ENCODE data around the gene CD52. TPM values are rescaled to one million over a fixed set of nuclear protein-coding genes. Genes with fewer than 3 reads are reported as not detected.

The CD52 gene
- total RNA-seq, 1 experiment from 2014 or later, result 1.2 TPM

DNA sequence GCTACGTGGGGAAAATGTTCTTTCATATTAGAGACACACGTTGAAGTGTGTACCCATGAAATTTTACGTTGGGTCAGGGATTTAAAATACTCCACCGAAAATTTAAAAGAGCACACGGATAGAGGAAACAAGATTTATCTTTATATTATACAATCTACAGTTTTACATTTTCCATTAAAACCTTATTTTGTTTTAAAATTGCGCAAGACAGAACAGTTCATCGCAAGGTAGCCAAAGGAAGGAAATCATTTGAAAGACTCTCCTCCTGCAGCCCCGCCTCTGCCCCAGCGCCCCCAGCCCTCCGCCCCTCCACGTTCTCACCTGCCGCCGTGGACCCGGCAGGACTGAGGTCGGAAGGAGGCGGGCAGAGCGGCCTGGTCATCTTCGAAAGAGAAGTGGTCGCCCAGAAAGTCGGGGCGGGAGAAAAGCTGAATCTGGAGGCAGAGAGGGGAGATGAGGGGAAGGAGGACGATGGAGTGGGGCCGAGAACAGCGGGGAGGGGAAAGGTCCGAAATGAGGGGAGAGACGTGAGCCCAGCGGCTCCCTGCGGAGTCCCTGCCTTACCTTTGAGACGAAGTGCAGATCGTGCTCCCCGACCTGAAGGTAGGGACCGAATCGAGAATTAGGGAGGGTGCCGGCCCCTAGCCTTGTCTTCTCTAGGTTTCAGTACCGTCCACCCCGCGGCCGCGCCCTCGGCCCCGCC is 18.2 kb downstream of the CD52 start:
- Histone ChIP-seq H3K4me1 (replicated peaks; ENCODE audit: insufficient read depth) (no peaks in the 10 kb centered on the region), H3K4me2 (no peak overlapping the region), H3K79me2 (ENCODE audit: low read depth) (no peaks in the 10 kb centered on the region), H4K20me1 (ENCODE audit: insufficient read depth) (no peaks in the 10 kb centered on the region), H3K9me2 (ENCODE audit: insufficient read depth) (no peaks in the 10 kb centered on the region), H3K27me3 (ENCODE audit: insufficient read depth, low read depth) (no peaks in the 10 kb centered on the region), H3K9me3 (ENCODE audit: insufficient read depth, low read depth) (no peaks in the 10 kb centered on the region), H3K4me3 (no peak overlapping the region), H3K27ac (no peak overlapping the region), H3F3A (ENCODE audit: insufficient read depth, low read depth) (0 out of 2 replicates have a peak, but pooled peaks cover 3% of the 10 kb centered on the region), H2AFZ (no peak overlapping the region), H3K36me3 (ENCODE audit: low read depth) (no peaks in the 10 kb centered on the region)
- no TSS peak for BruUV-seq (replicated peaks)
- TF ChIP-seq, protein P1, sequence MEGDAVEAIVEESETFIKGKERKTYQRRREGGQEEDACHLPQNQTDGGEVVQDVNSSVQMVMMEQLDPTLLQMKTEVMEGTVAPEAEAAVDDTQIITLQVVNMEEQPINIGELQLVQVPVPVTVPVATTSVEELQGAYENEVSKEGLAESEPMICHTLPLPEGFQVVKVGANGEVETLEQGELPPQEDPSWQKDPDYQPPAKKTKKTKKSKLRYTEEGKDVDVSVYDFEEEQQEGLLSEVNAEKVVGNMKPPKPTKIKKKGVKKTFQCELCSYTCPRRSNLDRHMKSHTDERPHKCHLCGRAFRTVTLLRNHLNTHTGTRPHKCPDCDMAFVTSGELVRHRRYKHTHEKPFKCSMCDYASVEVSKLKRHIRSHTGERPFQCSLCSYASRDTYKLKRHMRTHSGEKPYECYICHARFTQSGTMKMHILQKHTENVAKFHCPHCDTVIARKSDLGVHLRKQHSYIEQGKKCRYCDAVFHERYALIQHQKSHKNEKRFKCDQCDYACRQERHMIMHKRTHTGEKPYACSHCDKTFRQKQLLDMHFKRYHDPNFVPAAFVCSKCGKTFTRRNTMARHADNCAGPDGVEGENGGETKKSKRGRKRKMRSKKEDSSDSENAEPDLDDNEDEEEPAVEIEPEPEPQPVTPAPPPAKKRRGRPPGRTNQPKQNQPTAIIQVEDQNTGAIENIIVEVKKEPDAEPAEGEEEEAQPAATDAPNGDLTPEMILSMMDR (conservative IDR thresholded peaks at IDR 0.05), result no peak
- POLR2A ChIA-PET (ENCODE audit: unreplicated experiment), result no interaction called here
- intact Hi-C loops (cut with micrococcal nuclease; ENCODE audit: unreplicated experiment), result no loop called here
- CTCF ChIA-PET, result no interaction called here
- DNase-seq, result no peak

DNA sequence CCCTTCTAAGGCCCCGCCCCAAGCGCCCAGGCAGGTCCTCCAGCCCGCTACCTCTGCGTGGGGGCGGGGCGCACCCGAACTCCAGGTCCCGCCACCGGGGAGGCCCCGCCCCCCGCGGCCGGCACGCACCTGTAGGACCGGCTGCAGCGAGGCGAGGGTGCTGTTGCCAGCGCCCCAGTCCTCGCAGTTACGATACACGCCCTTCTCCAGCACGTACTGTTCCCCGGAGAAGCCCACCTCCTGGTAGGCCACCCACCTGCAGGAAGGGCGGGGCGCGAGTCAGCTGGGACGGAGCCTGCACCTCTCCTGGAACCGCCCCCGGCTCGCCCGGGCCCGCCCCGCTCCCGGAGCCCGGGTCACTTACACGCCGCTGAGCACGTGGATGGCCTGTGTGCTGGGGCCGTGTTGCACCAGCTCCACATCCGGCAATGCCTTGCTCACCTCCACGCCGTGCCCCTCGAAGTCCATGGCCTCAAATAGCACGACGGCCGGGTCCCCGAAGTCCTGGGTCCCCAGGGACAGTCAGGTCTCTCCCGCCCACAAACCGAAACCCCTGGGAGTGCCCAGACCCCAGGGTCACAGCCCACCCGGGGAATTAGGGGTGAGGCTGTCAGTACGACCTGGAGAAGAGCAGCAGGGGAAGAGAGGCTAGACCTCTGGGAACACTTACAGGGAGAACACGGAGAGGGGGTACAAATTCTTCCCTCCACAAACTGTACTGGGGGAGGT is 18.9 kb downstream of the CD52 start:
- BruUV-seq (replicated peaks), result no TSS peak
- Histone ChIP-seq H3K9me2 (ENCODE audit: insufficient read depth) (no peaks in the 10 kb centered on the region), H3F3A (ENCODE audit: insufficient read depth, low read depth) (0 out of 2 replicates have a peak, but pooled peaks cover 3% of the 10 kb centered on the region), H2AFZ (no peak overlapping the region), H3K79me2 (ENCODE audit: low read depth) (no peaks in the 10 kb centered on the region), H3K36me3 (ENCODE audit: low read depth) (no peaks in the 10 kb centered on the region), H3K4me1 (replicated peaks; ENCODE audit: insufficient read depth) (no peaks in the 10 kb centered on the region), H3K9me3 (ENCODE audit: insufficient read depth, low read depth) (no peaks in the 10 kb centered on the region), H3K27ac (no peak overlapping the region), H3K4me2 (peak overlapping the region; percentile 13; the same call in 1 of the 2 replicates), H3K27me3 (ENCODE audit: insufficient read depth, low read depth) (no peaks in the 10 kb centered on the region), H3K4me3 (no peak overlapping the region), H4K20me1 (ENCODE audit: insufficient read depth) (no peaks in the 10 kb centered on the region)
- TF ChIP-seq, protein P1 (conservative IDR thresholded peaks at IDR 0.05), result no peak
- TF ChIP-seq EZH2 (IDR thresholded peaks at IDR 0.05; ENCODE audit: low read depth), result no peak
- DNase-seq, result peak; percentile 42 to 62
- intact Hi-C loops (cut with micrococcal nuclease; ENCODE audit: unreplicated experiment), result no loop called here
- ChIA-PET CTCF (no interaction called here), POLR2A (ENCODE audit: unreplicated experiment) (no interaction called here)

DNA sequence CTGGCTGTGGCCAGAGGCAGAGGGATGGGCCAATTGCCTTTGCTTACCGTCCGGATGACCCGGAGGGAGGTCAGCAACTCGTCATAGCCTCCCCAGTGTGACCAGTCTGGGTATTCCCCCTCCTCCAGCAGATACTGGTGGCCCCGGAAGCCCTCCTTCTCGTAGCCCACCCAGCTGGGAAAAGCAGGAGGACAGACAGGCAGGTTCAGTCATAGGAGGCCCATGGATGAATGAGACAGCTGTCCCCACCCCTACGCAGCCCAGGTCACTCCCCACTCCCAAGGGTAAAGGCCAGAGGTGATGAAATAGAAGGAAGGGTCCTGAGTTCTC is 19.4 kb downstream of the CD52 start:
- H3K79me2 ChIP-seq (ENCODE audit: low read depth), result no peaks in the 10 kb centered on the region
- H3K4me2 ChIP-seq, result no peak overlapping the region
- no peak overlapping the region for H3K4me3 ChIP-seq
- BruUV-seq (replicated peaks), result no TSS peak
- no peaks in the 10 kb centered on the region for H4K20me1 ChIP-seq (ENCODE audit: insufficient read depth)
- TF ChIP-seq, protein P1 (conservative IDR thresholded peaks at IDR 0.05), result no peak
- TF ChIP-seq EZH2 (IDR thresholded peaks at IDR 0.05; ENCODE audit: low read depth), result no peak
- ChIA-PET CTCF (no interaction called here), POLR2A (ENCODE audit: unreplicated experiment) (no interaction called here)
- H3F3A ChIP-seq (ENCODE audit: insufficient read depth, low read depth), result 0 out of 2 replicates have a peak, but pooled peaks cover 3% of the 10 kb centered on the region
- H3K4me1 ChIP-seq (replicated peaks; ENCODE audit: insufficient read depth), result no peaks in the 10 kb centered on the region
- no peak overlapping the region for H2AFZ ChIP-seq
- no peak overlapping the region for H3K27ac ChIP-seq
- no peaks in the 10 kb centered on the region for H3K9me2 ChIP-seq (ENCODE audit: insufficient read depth)
- H3K9me3 ChIP-seq (ENCODE audit: insufficient read depth, low read depth), result no peaks in the 10 kb centered on the region
- no peaks in the 10 kb centered on the region for H3K36me3 ChIP-seq (ENCODE audit: low read depth)
- DNase-seq, result no peak
- no peaks in the 10 kb centered on the region for H3K27me3 ChIP-seq (ENCODE audit: insufficient read depth, low read depth)
- intact Hi-C loops (cut with micrococcal nuclease; ENCODE audit: unreplicated experiment), result no loop called here

Data from PC-9 (cell line).